SK-N-SH (cell line): ENCODE results near the gene ATIC. TPM values are rescaled to one million over a fixed set of nuclear protein-coding genes. Genes with fewer than 3 reads are reported as not detected.

Experiments
- CTCF ChIA-PET: fragments of 300-600, 350-600 bp; formaldehyde crosslinking; extraction: SDS; loops from one replicate; lab custom pipeline; 2021; lab: Yijun Ruan, JAX
- POLR2A ChIA-PET: fragments of 350-600 bp; sonication (Branson Sonifier 250); formaldehyde crosslinking; extraction: SDS; loops from one replicate; lab custom pipeline; 2020; ENCODE audit warnings: antibody characterized with exemption, inconsistent platforms; lab: Yijun Ruan, JAX
- DNase-seq: peaks from one replicate; pipeline ENCODE4 v3.0.0; 2012
- H2AFZ ChIP-seq: fragments of 200-600 bp; sonication (generic); 2 replicates; pipeline ENCODE4 v1.8.1; 2016; ENCODE audit warnings: antibody characterized with exemption, mild to moderate bottlenecking, low read depth
- H3F3A ChIP-seq: fragments of 200-600 bp; sonication (generic); replicated peaks from 2 replicates; pipeline ENCODE3; 2016; ENCODE audit warnings: antibody characterized with exemption, mild to moderate bottlenecking; ENCODE audit not compliant: insufficient read depth
- H3K27ac ChIP-seq, 2 experiments: fragments of 200-500 bp in 1 of 2; fragments of 200-600 bp in 1 of 2; sonication (Bioruptor generic) in 1 of 2; sonication (generic), shearing (Covaris generic) in 1 of 2; 2 replicates each; pipeline versions ENCODE4 v1.5.1 to v1.6.1; 2014 to 2016; ENCODE audit warnings: low read depth in 2 of 2, inconsistent platforms in 1 of 2, low read length in 1 of 2, mild to moderate bottlenecking in 1 of 2, mixed read lengths in 1 of 2
- H3K27me3 ChIP-seq: fragments of 200-600 bp; sonication (generic), shearing (Covaris generic); 2 replicates; pipeline ENCODE4 v1.6.1; 2016; ENCODE audit warnings: mixed run types; ENCODE audit not compliant: insufficient read depth
- H3K36me3 ChIP-seq, 2 experiments: fragments of 200-500 bp in 1 of 2; fragments of 200-600 bp in 1 of 2; sonication (Bioruptor generic) in 1 of 2; sonication (generic) in 1 of 2; replicated peaks in 1 of 2; 2 replicates each; pipeline versions ENCODE3 to v1.5.1; 2014 to 2016; ENCODE audit warnings: low read length in 1 of 2, mild to moderate bottlenecking in 1 of 2; ENCODE audit not compliant: insufficient read depth in 2 of 2, control insufficient read depth in 1 of 2
- H3K4me1 ChIP-seq, 2 experiments: fragments of 200-500 bp in 1 of 2; fragments of 200-600 bp in 1 of 2; sonication (Bioruptor generic) in 1 of 2; sonication (generic), shearing (Covaris generic) in 1 of 2; 2 replicates each; pipeline versions ENCODE4 v1.5.1 to v1.6.1; 2014 to 2016; ENCODE audit warnings: low read depth in 1 of 2, low read length in 1 of 2, mixed run types in 1 of 2; ENCODE audit not compliant: insufficient read depth in 2 of 2, control insufficient read depth in 1 of 2
- H3K4me2 ChIP-seq: fragments of 200-600 bp; sonication (generic), shearing (Covaris generic); 2 replicates; pipeline ENCODE4 v1.6.1; 2017; ENCODE audit warnings: mixed run types
- H3K4me3 ChIP-seq, 2 experiments: fragments of 200-500 bp in 1 of 2; fragments of 200-600 bp in 1 of 2; sonication (Bioruptor generic) in 1 of 2; sonication (generic), shearing (Covaris generic) in 1 of 2; 2 replicates each; pipeline versions ENCODE4 v1.5.1 to v1.8.1; 2014 to 2016; ENCODE audit warnings: low read depth in 2 of 2, inconsistent platforms in 1 of 2, low read length in 1 of 2, mild to moderate bottlenecking in 1 of 2, mixed read lengths in 1 of 2, moderate library complexity in 1 of 2
- H3K79me2 ChIP-seq: fragments of 200-600 bp; sonication (generic); 2 replicates; pipeline ENCODE4 v1.8.1; 2017; ENCODE audit warnings: mild to moderate bottlenecking; ENCODE audit not compliant: insufficient read depth
- H3K9ac ChIP-seq: fragments of 200-600 bp; sonication (generic); 2 replicates; pipeline ENCODE4 v1.6.1; 2017; ENCODE audit warnings: mixed run types
- H3K9me2 ChIP-seq: fragments of 200-600 bp; sonication (generic); 2 replicates; pipeline ENCODE4 v1.6.1; 2017; ENCODE audit warnings: mixed run types
- H3K9me3 ChIP-seq: fragments of 200-600 bp; sonication (generic); 2 replicates; pipeline ENCODE4 v1.6.1; 2017; ENCODE audit warnings: mixed run types, mild to moderate bottlenecking, moderate library complexity
- H4K20me1 ChIP-seq: fragments of 200-600 bp; sonication (generic); 2 replicates; pipeline ENCODE4 v1.6.1; 2017; ENCODE audit warnings: mild to moderate bottlenecking, mixed run types; ENCODE audit not compliant: insufficient read depth
- CHD2 ChIP-seq: fragments of 150-350 bp; IDR thresholded peaks from 2 replicates; pipeline ENCODE4 v1.6.1; 2018; ENCODE audit warnings: low read length; ENCODE audit not compliant: partially characterized antibody
- ELF1 ChIP-seq: IDR thresholded peaks from 2 replicates; pipeline ENCODE4 v1.4.0; 2012
- EZH2phosphoT487 ChIP-seq: fragments of 200-600 bp; sonication (generic); IDR thresholded peaks from 2 replicates; pipeline ENCODE4 v1.6.1; 2017; ENCODE audit warnings: low read depth, mixed run types, mild to moderate bottlenecking, antibody characterized with exemption, moderate library complexity, borderline replicate concordance
- FOSL2 ChIP-seq: IDR thresholded peaks from 2 replicates; pipeline ENCODE4 v1.4.0; 2012; ENCODE audit warnings: low read depth, mild to moderate bottlenecking, moderate library complexity, borderline replicate concordance
- GATA2 ChIP-seq: sonication (generic); formaldehyde crosslinking; IDR thresholded peaks from 2 replicates; pipeline ENCODE4 v1.5.0; 2020; ENCODE audit warnings: mild to moderate bottlenecking, missing genetic modification reagents
- IRF3 ChIP-seq: fragments of 150-350 bp; IDR thresholded peaks from 2 replicates; pipeline ENCODE4 v1.6.1; 2016; ENCODE audit warnings: mild to moderate bottlenecking, low read depth, low read length
- MEF2A ChIP-seq: IDR thresholded peaks from 2 replicates; pipeline ENCODE4 v1.4.0; 2012; ENCODE audit warnings: low read depth, borderline replicate concordance
- NFIC ChIP-seq: IDR thresholded peaks from 2 replicates; pipeline ENCODE4 v1.4.0; 2012; ENCODE audit warnings: borderline replicate concordance
- NRF1 ChIP-seq: IDR thresholded peaks from 2 replicates; pipeline ENCODE4 v1.6.1; 2012; ENCODE audit warnings: low read depth, mild to moderate bottlenecking, low read length
- PBX3 ChIP-seq: IDR thresholded peaks from 2 replicates; pipeline ENCODE4; 2012
- POLR2AphosphoS5 ChIP-seq: IDR thresholded peaks from 2 replicates; pipeline ENCODE4 v1.6.1; 2012; ENCODE audit warnings: low read depth, low read length
- RCOR1 ChIP-seq: fragments of 150-350 bp; IDR thresholded peaks from 2 replicates; pipeline ENCODE4 v1.6.1; 2017; ENCODE audit warnings: antibody characterized with exemption, low read length
- RFX5 ChIP-seq: IDR thresholded peaks from 2 replicates; pipeline ENCODE4 v1.6.1; 2012; ENCODE audit warnings: mild to moderate bottlenecking, improper control_type of control experiment, low read length
- SIN3A ChIP-seq: IDR thresholded peaks from 2 replicates; pipeline ENCODE4 v1.6.1; 2012; ENCODE audit warnings: low read depth, mild to moderate bottlenecking, low read length, moderate library complexity, borderline replicate concordance
- SMC3 ChIP-seq: IDR thresholded peaks from 2 replicates; pipeline ENCODE4 v1.6.1; 2012; ENCODE audit warnings: low read depth, low read length, improper control_type of control experiment
- TAF1 ChIP-seq: IDR thresholded peaks from 2 replicates; pipeline ENCODE4 v1.6.1; 2012; ENCODE audit warnings: low read depth, mild to moderate bottlenecking, low read length, moderate library complexity, borderline replicate concordance
- TCF12 ChIP-seq: IDR thresholded peaks from 2 replicates; pipeline ENCODE4 v1.4.0; 2012
- TEAD4 ChIP-seq: IDR thresholded peaks from 2 replicates; pipeline ENCODE4 v1.4.0; 2012; ENCODE audit warnings: mild to moderate bottlenecking, borderline replicate concordance; ENCODE audit not compliant: insufficient read depth
- USF1 ChIP-seq: IDR thresholded peaks from 2 replicates; pipeline ENCODE4 v1.4.0; 2012; ENCODE audit warnings: low read depth, borderline replicate concordance
- USF2 ChIP-seq: fragments of 150-350 bp; IDR thresholded peaks from 2 replicates; pipeline ENCODE4 v1.6.1; 2017; ENCODE audit warnings: antibody characterized with exemption, low read length, low read depth, borderline replicate concordance
- YY1 ChIP-seq: IDR thresholded peaks from 2 replicates; pipeline ENCODE4 v1.4.0; 2012; ENCODE audit warnings: low read depth, mild to moderate bottlenecking
- WGBS: methylation state at CpG from one replicate; pipeline ENCODE4 v1.1.6; 2017; ENCODE audit warnings: low lambda C conversion rate; 5-methylcytosine and 5-hydroxymethylcytosine counted together
- polyA plus RNA-seq, 3 experiments: library from polyadenylated mRNA; depleted of rRNA; stranded (reverse); fragments of >200 nt; gene quantifications; 2 replicates each; pipeline ENCODE4 v1.2.3, GENCODE V29; 2012

Gene ATIC
- polyA plus RNA-seq, 1 of the 3 experiments (the other 2 are of a cell fraction), result 108 TPM

GRCh38 chr2:215382480-215382879, 70.6 kb downstream of the ATIC start:
- Histone ChIP-seq H3K27ac (peak overlapping the region in 1 of 2 experiments; percentile 26; a peak in 1 of 4 replicates), H3K9me2 (no peaks in the 10 kb centered on the region), H3K79me2 (peaks cover 57% of the 10 kb centered on the region), H3K4me2 (no peak overlapping the region), H3K36me3 (peaks cover 74 to 99% of the 10 kb centered on the region in 2 experiments), H3K4me1 (no peaks in the 10 kb centered on the region), H3F3A (peaks cover 95% of the 10 kb centered on the region), H3K4me3 (no peak overlapping the region), H3K9ac (no peak overlapping the region), H2AFZ (no peak overlapping the region), H3K27me3 (no peaks in the 10 kb centered on the region), H3K9me3 (no peaks in the 10 kb centered on the region), H4K20me1 (peaks cover 63% of the 10 kb centered on the region)
- DNase-seq, result no peak
- TF ChIP-seq SMC3 (no peak), YY1 (no peak), TCF12 (no peak), RCOR1 (no peak), USF2 (no peak), PBX3 (no peak), NRF1 (no peak), TEAD4 (no peak)
- ChIA-PET CTCF (no interaction called here), POLR2A (no interaction called here)

GRCh38 chr2:215383652-215384279, 71.9 kb downstream of the ATIC start:
- peaks cover 95% of the 10 kb centered on the region for H3F3A ChIP-seq
- no peak overlapping the region for H3K9ac ChIP-seq
- 97% methylated on average over 8 of the region's 8 CpGs for WGBS
- no peak overlapping the region for H2AFZ ChIP-seq
- no peaks in the 10 kb centered on the region for H3K27me3 ChIP-seq
- H3K4me3 ChIP-seq, result no peak overlapping the region
- peaks cover 68% of the 10 kb centered on the region for H4K20me1 ChIP-seq
- ChIA-PET POLR2A (no interaction called here), CTCF (interaction anchor here (0.8 to 1.1 kb wide), 2 partner anchors 12 to 445 kb away, joined by 3 to 4 read pairs; no protein-coding TSS in a partner anchor)
- H3K4me2 ChIP-seq, result no peak overlapping the region
- peaks cover 72 to 100% of the 10 kb centered on the region in 2 experiments for H3K36me3 ChIP-seq
- TF ChIP-seq RCOR1 (no peak), TAF1 (no peak), IRF3 (no peak), GATA2 (CRISPR knock-in tag) (no peak), PBX3 (no peak), NFIC (no peak), POLR2AphosphoS5 (no peak), CHD2 (no peak), YY1 (no peak), FOSL2 (no peak), ELF1 (no peak), RFX5 (no peak), EZH2phosphoT487 (no peak), MEF2A (no peak), SIN3A (no peak), USF1 (no peak)
- no peaks in the 10 kb centered on the region for H3K4me1 ChIP-seq
- DNase-seq, result no peak
- peaks cover 62% of the 10 kb centered on the region for H3K79me2 ChIP-seq
- H3K9me3 ChIP-seq, result no peaks in the 10 kb centered on the region
- H3K9me2 ChIP-seq, result no peaks in the 10 kb centered on the region
- H3K27ac ChIP-seq, result peak overlapping the region in 1 of 2 experiments; percentile 26; a peak in 1 of 4 replicates
